HG02943 (cell line): ENCODE data around the gene UNKL.

Source experiments
- ATAC-seq: cut with Tn5 transposase; IDR thresholded peaks from one replicate; pipeline ENCODE4 v1.9.1; 2021; ENCODE audit warnings: mild to moderate bottlenecking, low read depth, moderate library complexity; ENCODE audit not compliant: unreplicated experiment

The UNKL gene

GRCh38 chr16:1342526-1343427 lies 71.7 kb downstream of the UNKL start:
- peak; percentile 86 for ATAC-seq

GRCh38 chr16:1341495-1342420 lies 72.7 kb downstream of the UNKL start:
- ATAC-seq = no peak

GRCh38 chr16:1340730-1341494 lies 73.6 kb downstream of the UNKL start:
- ATAC-seq = no peak

GRCh38 chr16:1338855-1339675 lies 75.4 kb downstream of the UNKL start:
- ATAC-seq = no peak

DNA sequence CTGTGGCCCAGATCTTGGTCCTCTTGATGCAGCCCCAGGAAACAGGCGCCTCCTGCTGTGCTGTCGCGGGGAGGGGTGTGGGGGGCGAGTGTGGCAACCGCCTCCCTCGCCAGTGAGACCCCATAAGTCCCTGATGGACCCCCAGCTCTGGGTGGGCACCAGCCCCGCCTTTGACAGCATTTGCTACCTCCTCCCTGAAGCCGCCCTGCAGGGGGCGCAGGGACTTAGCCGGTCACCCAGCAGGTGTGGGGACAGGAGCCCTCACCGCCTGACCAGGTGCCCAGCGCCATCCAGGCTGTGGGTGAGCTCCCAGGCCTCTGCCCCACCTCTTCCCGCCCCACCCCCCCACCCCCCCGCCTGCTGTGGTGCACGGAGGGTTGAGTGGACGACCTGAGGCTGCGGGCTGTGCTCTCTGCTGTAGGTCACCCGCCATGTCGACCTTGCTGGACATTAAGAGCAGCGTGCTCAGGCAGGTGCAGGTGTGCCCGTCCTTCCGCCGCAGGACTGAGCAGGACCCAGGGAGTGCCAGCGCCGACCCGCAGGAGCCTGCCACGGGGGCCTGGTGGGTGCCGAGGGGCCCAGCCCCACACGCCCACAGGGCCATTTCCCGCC lies 76.3 kb downstream of the UNKL start:
- ATAC-seq = no peak

DNA sequence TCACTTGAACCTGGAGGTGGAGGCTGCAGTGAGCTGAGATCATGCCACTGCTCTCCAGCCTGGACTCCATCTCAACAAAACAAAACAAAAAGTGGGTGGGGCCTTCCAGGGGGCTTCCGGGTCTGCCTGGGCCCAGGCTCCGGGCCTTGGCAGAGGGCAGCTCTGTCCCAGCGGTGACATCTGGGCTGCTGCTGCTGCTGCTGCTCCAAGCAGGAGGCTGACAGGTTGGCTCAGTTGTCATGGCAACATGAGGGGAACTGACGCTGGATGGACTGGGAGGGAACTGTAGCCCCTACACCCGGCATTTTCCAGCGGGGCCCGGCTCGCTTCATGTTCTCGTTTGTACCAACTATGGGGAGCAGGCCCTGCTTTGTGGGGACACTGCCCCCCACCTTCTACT lies 77.0 kb downstream of the UNKL start:
- no peak for ATAC-seq

GRCh38 chr16:1336619-1337018 lies 77.9 kb downstream of the UNKL start:
- ATAC-seq = no peak

- no peak for ATAC-seq
Observed at GRCh38 chr16:1335996-1336395, 78.5 kb downstream of the UNKL start.

- no peak for ATAC-seq
Observed at GRCh38 chr16:1335211-1335971, 79.1 kb downstream of the UNKL start.

DNA sequence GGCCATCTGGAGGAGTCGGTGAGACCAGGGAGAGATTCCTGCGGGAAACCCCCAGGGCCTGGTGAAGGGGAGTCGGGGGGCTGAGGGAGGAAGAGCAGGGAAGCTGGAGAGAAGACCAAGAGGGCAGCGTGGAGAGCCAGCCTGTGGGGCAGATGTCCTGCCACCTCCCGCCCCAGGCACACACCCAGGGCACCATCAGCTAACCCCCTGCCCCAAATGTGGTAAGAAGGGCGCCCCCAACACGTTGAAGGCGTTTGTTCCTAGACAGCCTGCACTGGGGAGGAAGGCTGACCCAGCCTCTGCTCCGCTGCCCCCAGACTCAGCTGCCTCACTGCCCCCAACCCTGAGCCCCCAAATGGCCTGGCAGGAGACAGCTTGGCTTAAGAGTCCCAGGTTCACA lies 79.8 kb downstream of the UNKL start:
- no peak for ATAC-seq

DNA sequence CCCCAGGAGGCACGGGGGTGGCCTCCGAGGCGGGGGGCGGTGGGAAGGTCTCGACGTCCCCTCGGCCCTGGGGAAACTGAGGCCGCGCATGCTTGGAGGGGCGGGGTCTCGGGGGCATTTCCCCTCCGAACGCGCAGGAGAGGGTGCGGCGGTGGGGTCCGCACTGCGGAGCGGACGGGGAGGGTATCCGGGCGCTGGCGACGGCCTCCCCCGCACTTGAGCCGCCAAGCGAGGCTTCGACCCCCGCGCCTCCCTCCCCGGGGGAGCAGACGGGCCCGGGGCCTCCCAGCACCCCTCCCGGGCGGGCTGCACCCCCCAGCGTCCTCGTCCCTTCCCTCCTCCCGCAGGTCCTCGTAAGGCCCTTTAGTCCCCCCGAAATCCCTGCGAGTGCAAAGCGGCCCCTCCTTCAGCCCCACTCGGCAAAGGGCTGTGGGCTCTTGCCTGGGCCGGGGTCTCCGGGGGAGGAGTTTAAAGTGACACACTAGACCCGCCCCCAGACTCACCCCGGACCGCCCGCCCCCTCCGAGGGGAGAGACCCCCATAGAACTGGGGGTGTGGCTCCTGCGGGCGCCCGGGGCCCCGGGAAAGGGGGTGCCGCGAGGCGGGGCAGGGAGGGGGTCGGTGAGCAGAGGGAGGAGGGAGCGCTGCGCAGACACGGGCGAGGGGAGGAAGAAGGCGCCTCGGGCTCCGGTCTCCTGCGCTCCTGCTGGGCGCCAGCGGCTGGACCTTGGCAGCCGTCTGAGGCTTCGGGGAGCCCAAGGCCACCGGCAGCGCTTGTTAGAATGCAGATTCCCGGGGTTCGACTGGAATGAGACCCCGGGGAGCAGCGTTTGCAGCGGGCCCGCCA lies 80.4 kb downstream of the UNKL start:
- ATAC-seq = no peak

DNA sequence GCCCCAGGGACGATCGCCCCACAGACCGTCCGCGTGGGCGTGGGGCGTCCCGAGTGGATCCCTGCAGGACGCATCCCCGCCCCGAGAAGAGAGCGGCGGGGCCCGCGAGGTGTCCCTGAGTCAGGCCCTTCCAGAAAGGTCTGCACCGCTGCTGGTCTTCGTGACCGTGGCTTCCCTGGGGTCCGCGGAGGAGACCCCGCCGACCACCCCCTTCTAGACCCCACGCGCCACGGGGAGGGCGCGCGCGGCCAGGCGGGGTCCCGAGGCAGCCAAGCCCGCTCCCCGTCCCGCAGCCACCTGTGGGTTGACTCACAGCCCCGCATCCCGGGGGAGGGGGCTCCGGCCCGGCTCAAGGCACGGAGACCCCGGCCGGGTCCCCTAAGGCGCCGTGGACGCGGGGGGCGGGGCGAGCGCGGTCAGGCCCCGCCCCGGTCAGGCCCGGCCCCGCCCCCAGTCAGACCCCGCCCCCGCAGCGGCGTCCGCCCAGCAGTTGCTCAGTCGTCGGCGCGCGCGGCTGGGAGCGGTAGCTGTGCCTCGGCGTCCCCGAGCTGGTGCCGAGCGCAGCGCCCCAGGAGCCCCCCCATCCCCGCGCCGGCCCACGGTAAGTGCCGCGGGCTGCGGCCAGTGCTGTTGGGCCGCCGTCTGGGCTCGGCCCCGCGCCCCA lies 81.2 kb downstream of the UNKL start, which contains the start of gene BAIAP3:
Gene BAIAP3, plus strand, starts transcription at position 497 of the 664 bp plus-strand sequence. CDS start 4,905 bp downstream, outside the sequence.
- ATAC-seq = no peak

- no peak for ATAC-seq
Observed at GRCh38 chr16:1332618-1333148, 81.8 kb downstream of the UNKL start.

DNA sequence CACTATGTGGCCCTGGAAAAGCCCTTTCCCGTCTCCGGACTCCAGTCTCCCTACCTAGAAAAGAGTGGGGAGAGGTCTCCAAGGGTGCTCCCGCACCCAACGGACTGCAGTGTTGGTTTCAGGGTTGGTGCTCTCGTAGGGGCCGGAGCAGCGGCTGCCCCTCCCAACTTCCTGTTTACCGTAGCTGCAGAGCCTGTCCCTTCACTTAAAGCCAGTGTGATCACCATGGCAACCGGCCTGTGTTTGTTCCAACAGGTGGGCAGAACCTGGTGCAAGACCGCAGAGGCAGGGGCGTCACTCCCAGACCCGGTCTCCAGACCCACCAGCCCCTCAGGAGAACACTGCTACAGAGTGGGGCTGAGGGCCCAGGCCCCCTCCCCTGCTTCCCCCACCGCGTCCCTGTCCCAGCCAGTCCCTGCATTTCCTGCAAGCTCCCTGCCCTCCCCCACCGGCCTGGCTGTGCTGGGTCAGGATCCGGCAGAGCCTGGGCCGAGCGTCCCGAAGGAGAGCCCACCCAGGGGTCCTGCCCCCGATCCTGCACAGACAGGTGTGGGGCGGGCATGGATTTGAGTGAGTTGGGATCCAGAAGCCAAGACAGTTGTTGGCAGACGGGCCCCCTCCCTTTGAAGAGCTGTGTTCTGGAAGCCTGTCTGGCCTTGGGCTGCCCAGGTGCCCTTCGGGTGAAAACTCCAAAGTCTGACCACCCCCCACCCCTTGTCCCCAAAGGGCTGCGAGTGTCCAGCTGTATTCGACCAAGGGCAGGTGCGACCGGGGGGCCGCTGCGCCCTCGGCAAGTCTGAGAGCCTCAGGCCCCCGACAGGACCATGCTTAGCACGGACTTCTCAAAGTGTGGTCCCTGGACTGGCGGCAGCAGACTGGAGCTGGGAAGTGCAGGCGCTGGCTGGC lies 82.5 kb downstream of the UNKL start:
- no peak for ATAC-seq

GRCh38 chr16:1330931-1331711 lies 83.4 kb downstream of the UNKL start:
- no peak for ATAC-seq
